OCI-LY7 (cell line): ENCODE results near the gene PCDH17. TPM values are rescaled to one million over a fixed set of nuclear protein-coding genes. Genes with fewer than 3 reads are reported as not detected.

Source experiments
- BruUV-seq: library from RNA; stranded (reverse); fragments of 400-500 nt; replicated peaks from 2 replicates; lab custom pipeline; 2021; lab: Mats Ljungman, UMichigan
- CTCF ChIA-PET: fragments of 300-600 bp; sonication (Branson Sonifier 250); formaldehyde crosslinking; loops from one replicate; lab custom pipeline; 2022; ENCODE audit warnings: antibody characterized with exemption; ENCODE audit not compliant: unreplicated experiment; lab: Charles Lee
- POLR2A ChIA-PET: fragments of 300-600 bp; sonication (Branson Sonifier 250); formaldehyde crosslinking; loops from one replicate; lab custom pipeline; 2022; ENCODE audit warnings: antibody characterized with exemption; lab: Charles Lee
- DNase-seq: peaks from one replicate; pipeline ENCODE4 v3.0.0-alpha.2; 2015; ENCODE audit warnings: low spot score
- H2AFZ ChIP-seq: fragments of 200-600 bp; sonication (generic), shearing (Covaris generic); 2 replicates; pipeline ENCODE4 v1.6.1; 2014; ENCODE audit warnings: mild to moderate bottlenecking, antibody characterized with exemption, low read length, moderate library complexity
- H3K27ac ChIP-seq: fragments of 200-600 bp; sonication (generic); 2 replicates; pipeline ENCODE4 v1.5.1; 2014; ENCODE audit warnings: mixed run types, low read depth, mild to moderate bottlenecking, moderate library complexity, low read length, inconsistent platforms; ENCODE audit not compliant: poor library complexity, severe bottlenecking
- H3K36me3 ChIP-seq: fragments of 200-600 bp; sonication (generic); 2 replicates; pipeline ENCODE4 v1.6.1; 2014; ENCODE audit warnings: mild to moderate bottlenecking, antibody characterized with exemption, low read length, moderate library complexity, mixed read lengths; ENCODE audit not compliant: insufficient read depth
- H3K4me1 ChIP-seq: fragments of 200-600 bp; sonication (generic); 2 replicates; pipeline ENCODE4 v1.5.1; 2014; ENCODE audit warnings: mild to moderate bottlenecking, low read length; ENCODE audit not compliant: insufficient read depth, poor library complexity, severe bottlenecking
- H3K4me2 ChIP-seq: fragments of 200-600 bp; sonication (generic); 2 replicates; pipeline ENCODE4 v1.6.1; 2014; ENCODE audit warnings: mild to moderate bottlenecking, low read length
- H3K4me3 ChIP-seq: fragments of 200-600 bp; sonication (generic); 2 replicates; pipeline ENCODE4 v1.5.1; 2014; ENCODE audit warnings: mild to moderate bottlenecking, low read depth, low read length; ENCODE audit not compliant: poor library complexity, severe bottlenecking
- H3K79me2 ChIP-seq: fragments of 200-600 bp; sonication (generic); 2 replicates; pipeline ENCODE4 v1.6.1; 2016; ENCODE audit warnings: low read depth, mild to moderate bottlenecking, low read length, moderate library complexity, mixed read lengths; ENCODE audit not compliant: insufficient read depth
- H3K9me2 ChIP-seq: fragments of 200-600 bp; sonication (generic); 2 replicates; pipeline ENCODE4 v1.6.1; 2016; ENCODE audit warnings: mild to moderate bottlenecking, low read length, mixed read lengths; ENCODE audit not compliant: insufficient read depth
- H3K9me3 ChIP-seq: fragments of 200-600 bp; sonication (generic); 2 replicates; pipeline ENCODE4 v1.6.1; 2014; ENCODE audit warnings: mild to moderate bottlenecking, mixed run types, low read length, mixed read lengths
- H4K20me1 ChIP-seq: fragments of 200-600 bp; sonication (generic); 2 replicates; pipeline ENCODE4 v1.6.1; 2014; ENCODE audit warnings: mild to moderate bottlenecking, antibody characterized with exemption, low read length, moderate library complexity, mixed read lengths; ENCODE audit not compliant: insufficient read depth
- EZH2phosphoT487 ChIP-seq: fragments of 200-600 bp; sonication (generic); IDR thresholded peaks from 2 replicates; pipeline ENCODE4 v1.6.1; 2018; ENCODE audit warnings: low read depth, borderline replicate concordance, mild to moderate bottlenecking, mixed run types, antibody characterized with exemption, low read length, moderate library complexity, mixed read lengths
- intact Hi-C: fragments of 100-400 bp; cut with micrococcal nuclease; formaldehyde crosslinking; loops from one replicate; pipeline ENCODE4 v1.10.0; 2022; ENCODE audit not compliant: unreplicated experiment
- total RNA-seq, 2 experiments: library from RNA; depleted of rRNA in 1 of 2; stranded (reverse); fragments of >200 nt in 1 of 2; shearing (Covaris generic) in 1 of 2; gene quantifications; 2 replicates each; pipeline ENCODE4 v1.2.3, GENCODE V29; 2014 to 2022
- TF ChIP-seq, protein P1 (sequence below): fragments of 200-600 bp; sonication (generic); conservative IDR thresholded peaks from 2 replicates; pipeline ENCODE4 v1.5.1; 2014; ENCODE audit warnings: mild to moderate bottlenecking, antibody characterized with exemption, low read length, moderate library complexity, mixed read lengths

Gene PCDH17
- total RNA-seq, 2 experiments from 2014 or later: not detected

- no peak overlapping the region for H3K27ac ChIP-seq
- H3K9me2 ChIP-seq: no peaks in the 10 kb centered on the region
- H3K4me2 ChIP-seq: no peak overlapping the region
- intact Hi-C loops: no loop called here
- H3K79me2 ChIP-seq: no peaks in the 10 kb centered on the region
- DNase-seq: no peak
- no peaks in the 10 kb centered on the region for H4K20me1 ChIP-seq
- no peak overlapping the region for H3K4me3 ChIP-seq
- POLR2A ChIA-PET: no interaction called here
- TF ChIP-seq, protein P1, sequence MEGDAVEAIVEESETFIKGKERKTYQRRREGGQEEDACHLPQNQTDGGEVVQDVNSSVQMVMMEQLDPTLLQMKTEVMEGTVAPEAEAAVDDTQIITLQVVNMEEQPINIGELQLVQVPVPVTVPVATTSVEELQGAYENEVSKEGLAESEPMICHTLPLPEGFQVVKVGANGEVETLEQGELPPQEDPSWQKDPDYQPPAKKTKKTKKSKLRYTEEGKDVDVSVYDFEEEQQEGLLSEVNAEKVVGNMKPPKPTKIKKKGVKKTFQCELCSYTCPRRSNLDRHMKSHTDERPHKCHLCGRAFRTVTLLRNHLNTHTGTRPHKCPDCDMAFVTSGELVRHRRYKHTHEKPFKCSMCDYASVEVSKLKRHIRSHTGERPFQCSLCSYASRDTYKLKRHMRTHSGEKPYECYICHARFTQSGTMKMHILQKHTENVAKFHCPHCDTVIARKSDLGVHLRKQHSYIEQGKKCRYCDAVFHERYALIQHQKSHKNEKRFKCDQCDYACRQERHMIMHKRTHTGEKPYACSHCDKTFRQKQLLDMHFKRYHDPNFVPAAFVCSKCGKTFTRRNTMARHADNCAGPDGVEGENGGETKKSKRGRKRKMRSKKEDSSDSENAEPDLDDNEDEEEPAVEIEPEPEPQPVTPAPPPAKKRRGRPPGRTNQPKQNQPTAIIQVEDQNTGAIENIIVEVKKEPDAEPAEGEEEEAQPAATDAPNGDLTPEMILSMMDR: no peak
- TF ChIP-seq EZH2phosphoT487: no peak
- H2AFZ ChIP-seq: no peak overlapping the region
- no peaks in the 10 kb centered on the region for H3K36me3 ChIP-seq
- CTCF ChIA-PET: no interaction called here
- no peaks in the 10 kb centered on the region for H3K4me1 ChIP-seq
- BruUV-seq: no TSS peak
- no peaks in the 10 kb centered on the region for H3K9me3 ChIP-seq
Measured at GRCh38 chr13:57740719-57741118, 109.2 kb downstream of the PCDH17 start.

- BruUV-seq: no TSS peak
- 0 out of 2 replicates have a peak, but pooled peaks cover 4% of the 10 kb centered on the region for H3K9me3 ChIP-seq
- no peak overlapping the region for H3K27ac ChIP-seq
- H3K36me3 ChIP-seq: no peaks in the 10 kb centered on the region
- H3K4me2 ChIP-seq: no peak overlapping the region
- no peaks in the 10 kb centered on the region for H3K79me2 ChIP-seq
- H3K4me3 ChIP-seq: no peak overlapping the region
- ChIA-PET POLR2A (no interaction called here), CTCF (no interaction called here)
- no peak overlapping the region for H2AFZ ChIP-seq
- DNase-seq: no peak
- no peaks in the 10 kb centered on the region for H4K20me1 ChIP-seq
- no peaks in the 10 kb centered on the region for H3K9me2 ChIP-seq
- intact Hi-C loops: no loop called here
- H3K4me1 ChIP-seq: no peaks in the 10 kb centered on the region
- no peak for TF ChIP-seq EZH2phosphoT487
- TF ChIP-seq, protein P1: no peak
Measured at GRCh38 chr13:57748096-57748495, 116.6 kb downstream of the PCDH17 start.

- Histone ChIP-seq H3K79me2 (no peaks in the 10 kb centered on the region), H3K27ac (no peak overlapping the region), H3K9me3 (no peaks in the 10 kb centered on the region), H3K4me3 (no peak overlapping the region), H3K36me3 (no peaks in the 10 kb centered on the region), H3K4me2 (no peak overlapping the region), H2AFZ (no peak overlapping the region), H4K20me1 (no peaks in the 10 kb centered on the region), H3K9me2 (no peaks in the 10 kb centered on the region), H3K4me1 (no peaks in the 10 kb centered on the region)
- no TSS peak for BruUV-seq
- POLR2A ChIA-PET: no interaction called here
- TF ChIP-seq, protein P1: no peak
- no peak for TF ChIP-seq EZH2phosphoT487
- intact Hi-C loops: no loop called here
- DNase-seq: no peak
- CTCF ChIA-PET: no interaction called here
Measured at GRCh38 chr13:57760951-57761350, 129.4 kb downstream of the PCDH17 start.
